ENCODE measurements around the gene PSME3IP1.

PSME3IP1 gene

GRCh38 chr16:57132470-57132869 is 53.4 kb downstream of the PSME3IP1 start:
- Histone ChIP-seq H3K36me3 (ENCODE audit: insufficient read depth, low read length) (no peaks in the 10 kb centered on the region), H3K4me3 (no peak overlapping the region), H3K27ac (no peak overlapping the region), H3K9me3 (ENCODE audit: low read depth, low read length) (no peaks in the 10 kb centered on the region), H3K9ac (ENCODE audit: insufficient read length) (no peak overlapping the region)
- DNase-seq (ENCODE audit: low read depth, low spot score) = no peak
- no peak for TF ChIP-seq EZH2 (IDR thresholded peaks at IDR 0.05)
- TF ChIP-seq POLR2AphosphoS5 (IDR thresholded peaks at IDR 0.05; ENCODE audit: borderline replicate concordance, low read depth, low read length) = no peak
- TF ChIP-seq FOXP2 (optimal IDR thresholded peaks at IDR 0.05; ENCODE audit: control extremely low read depth, extremely low read length, insufficient read depth) = no peak

GRCh38 chr16:57131351-57131970 is 54.4 kb downstream of the PSME3IP1 start:
- Histone ChIP-seq H3K36me3 (ENCODE audit: insufficient read depth, low read length) (no peaks in the 10 kb centered on the region), H3K9ac (ENCODE audit: insufficient read length) (no peak overlapping the region)

GRCh38 chr16:57130950-57131321 is 54.9 kb downstream of the PSME3IP1 start:
- H3K4me3 ChIP-seq = no peak overlapping the region
- TF ChIP-seq EZH2 (IDR thresholded peaks at IDR 0.05) (no peak), POLR2AphosphoS5 (IDR thresholded peaks at IDR 0.05; ENCODE audit: borderline replicate concordance, low read depth, low read length) (no peak), FOXP2 (optimal IDR thresholded peaks at IDR 0.05; ENCODE audit: control extremely low read depth, extremely low read length, insufficient read depth) (no peak)
- H3K9me3 ChIP-seq (ENCODE audit: low read depth, low read length) = no peaks in the 10 kb centered on the region
- H3K36me3 ChIP-seq (ENCODE audit: insufficient read depth, low read length) = no peaks in the 10 kb centered on the region
- H3K9ac ChIP-seq (ENCODE audit: insufficient read length) = no peak overlapping the region
- H3K27ac ChIP-seq = no peak overlapping the region
- no peak for DNase-seq (ENCODE audit: low read depth, low spot score)

More at GRCh38 chr16:57131351-57131970, 54.4 kb downstream of the PSME3IP1 start:
- Histone ChIP-seq H3K4me3 (no peak overlapping the region), H3K27ac (no peak overlapping the region), H3K9me3 (ENCODE audit: low read depth, low read length) (no peaks in the 10 kb centered on the region)
- no peak for DNase-seq (ENCODE audit: low read depth, low spot score)
- no peak for TF ChIP-seq FOXP2 (optimal IDR thresholded peaks at IDR 0.05; ENCODE audit: control extremely low read depth, extremely low read length, insufficient read depth)
- no peak for TF ChIP-seq POLR2AphosphoS5 (IDR thresholded peaks at IDR 0.05; ENCODE audit: borderline replicate concordance, low read depth, low read length)
- TF ChIP-seq EZH2 (IDR thresholded peaks at IDR 0.05) = no peak

- Histone ChIP-seq H3K4me3 (no peak overlapping the region), H3K36me3 (ENCODE audit: insufficient read depth, low read length) (no peaks in the 10 kb centered on the region), H3K27ac (no peak overlapping the region), H3K9me3 (ENCODE audit: low read depth, low read length) (no peaks in the 10 kb centered on the region), H3K9ac (ENCODE audit: insufficient read length) (no peak overlapping the region)
- DNase-seq (ENCODE audit: low read depth, low spot score) = no peak
- TF ChIP-seq POLR2AphosphoS5 (IDR thresholded peaks at IDR 0.05; ENCODE audit: borderline replicate concordance, low read depth, low read length) = no peak
- TF ChIP-seq EZH2 (IDR thresholded peaks at IDR 0.05) = no peak
- TF ChIP-seq FOXP2 (optimal IDR thresholded peaks at IDR 0.05; ENCODE audit: control extremely low read depth, extremely low read length, insufficient read depth) = no peak
Measured at GRCh38 chr16:57128771-57129389, 57.0 kb downstream of the PSME3IP1 start.

GRCh38 chr16:57127836-57128235 is 58.0 kb downstream of the PSME3IP1 start:
- no peak for TF ChIP-seq EZH2 (IDR thresholded peaks at IDR 0.05)
- no peak for TF ChIP-seq FOXP2 (optimal IDR thresholded peaks at IDR 0.05; ENCODE audit: control extremely low read depth, extremely low read length, insufficient read depth)
- TF ChIP-seq POLR2AphosphoS5 (IDR thresholded peaks at IDR 0.05; ENCODE audit: borderline replicate concordance, low read depth, low read length) = no peak
- no peak overlapping the region for H3K4me3 ChIP-seq
- no peaks in the 10 kb centered on the region for H3K9me3 ChIP-seq (ENCODE audit: low read depth, low read length)
- no peak for DNase-seq (ENCODE audit: low read depth, low spot score)
- H3K27ac ChIP-seq = no peak overlapping the region
- H3K9ac ChIP-seq (ENCODE audit: insufficient read length) = no peak overlapping the region
- no peaks in the 10 kb centered on the region for H3K36me3 ChIP-seq (ENCODE audit: insufficient read depth, low read length)

GRCh38 chr16:57127037-57127763 is 58.6 kb downstream of the PSME3IP1 start:
- no peak for DNase-seq (ENCODE audit: low read depth, low spot score)
- H3K36me3 ChIP-seq (ENCODE audit: insufficient read depth, low read length) = no peaks in the 10 kb centered on the region
- H3K9ac ChIP-seq (ENCODE audit: insufficient read length) = no peak overlapping the region
- no peaks in the 10 kb centered on the region for H3K9me3 ChIP-seq (ENCODE audit: low read depth, low read length)
- H3K4me3 ChIP-seq = no peak overlapping the region
- no peak overlapping the region for H3K27ac ChIP-seq
- TF ChIP-seq EZH2 (IDR thresholded peaks at IDR 0.05) (no peak), FOXP2 (optimal IDR thresholded peaks at IDR 0.05; ENCODE audit: control extremely low read depth, extremely low read length, insufficient read depth) (no peak)

- H3K4me3 ChIP-seq = no peak overlapping the region
- H3K27ac ChIP-seq = no peak overlapping the region
- no peaks in the 10 kb centered on the region for H3K9me3 ChIP-seq (ENCODE audit: low read depth, low read length)
- DNase-seq (ENCODE audit: low read depth, low spot score) = no peak
- no peak overlapping the region for H3K9ac ChIP-seq (ENCODE audit: insufficient read length)
- TF ChIP-seq EZH2 (IDR thresholded peaks at IDR 0.05) = no peak
- TF ChIP-seq FOXP2 (optimal IDR thresholded peaks at IDR 0.05; ENCODE audit: control extremely low read depth, extremely low read length, insufficient read depth) = no peak
- TF ChIP-seq POLR2AphosphoS5 (IDR thresholded peaks at IDR 0.05; ENCODE audit: borderline replicate concordance, low read depth, low read length) = no peak
- H3K36me3 ChIP-seq (ENCODE audit: insufficient read depth, low read length) = no peaks in the 10 kb centered on the region
Measured at GRCh38 chr16:57126411-57126810, 59.4 kb downstream of the PSME3IP1 start.

GRCh38 chr16:57125969-57126368 is 59.9 kb downstream of the PSME3IP1 start:
- Histone ChIP-seq H3K36me3 (ENCODE audit: insufficient read depth, low read length) (no peaks in the 10 kb centered on the region), H3K9me3 (ENCODE audit: low read depth, low read length) (no peaks in the 10 kb centered on the region), H3K27ac (no peak overlapping the region), H3K4me3 (no peak overlapping the region), H3K9ac (ENCODE audit: insufficient read length) (no peak overlapping the region)
- DNase-seq (ENCODE audit: low read depth, low spot score) = no peak
- TF ChIP-seq FOXP2 (optimal IDR thresholded peaks at IDR 0.05; ENCODE audit: control extremely low read depth, extremely low read length, insufficient read depth) = no peak
- no peak for TF ChIP-seq EZH2 (IDR thresholded peaks at IDR 0.05)
- TF ChIP-seq POLR2AphosphoS5 (IDR thresholded peaks at IDR 0.05; ENCODE audit: borderline replicate concordance, low read depth, low read length) = no peak

Data from SK-N-MC (cell line).